Measurements from ENCODE around the gene CANX.

DNA sequence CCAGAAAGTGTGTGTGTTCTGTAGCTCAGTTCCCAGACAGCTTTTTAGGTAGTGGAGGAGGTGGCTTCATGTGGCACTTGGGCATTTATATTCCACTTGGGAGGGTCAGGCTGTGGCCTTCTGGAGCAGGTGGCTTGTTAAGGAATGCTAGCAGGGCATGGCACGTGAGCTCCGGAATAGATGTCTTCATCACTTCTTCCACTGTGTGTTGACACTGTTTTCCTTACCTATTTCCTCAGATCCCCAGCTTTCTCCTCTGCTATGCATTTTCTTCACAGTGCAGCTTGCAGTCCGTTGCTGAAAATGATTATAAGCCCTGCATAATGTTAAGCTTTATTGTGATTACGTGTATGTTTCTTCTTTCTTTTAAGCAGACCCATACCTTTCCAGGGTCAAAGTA lies 30.5 kb downstream of the CANX start:
- TF ChIP-seq CTCF (IDR thresholded peaks at IDR 0.05) = no peak
- TF ChIP-seq RCOR1 (IDR thresholded peaks at IDR 0.05; ENCODE audit: low read depth, low read length) = no peak
- no peak for TF ChIP-seq SREBF2 (IDR thresholded peaks at IDR 0.05)
- TF ChIP-seq POLR2A (IDR thresholded peaks at IDR 0.05; ENCODE audit: low read length) = no peak
- no peak for TF ChIP-seq SMC3 (IDR thresholded peaks at IDR 0.05)
- TF ChIP-seq BHLHE40 (IDR thresholded peaks at IDR 0.05; ENCODE audit: low read depth, low read length) = no peak
- TF ChIP-seq, protein P1, sequence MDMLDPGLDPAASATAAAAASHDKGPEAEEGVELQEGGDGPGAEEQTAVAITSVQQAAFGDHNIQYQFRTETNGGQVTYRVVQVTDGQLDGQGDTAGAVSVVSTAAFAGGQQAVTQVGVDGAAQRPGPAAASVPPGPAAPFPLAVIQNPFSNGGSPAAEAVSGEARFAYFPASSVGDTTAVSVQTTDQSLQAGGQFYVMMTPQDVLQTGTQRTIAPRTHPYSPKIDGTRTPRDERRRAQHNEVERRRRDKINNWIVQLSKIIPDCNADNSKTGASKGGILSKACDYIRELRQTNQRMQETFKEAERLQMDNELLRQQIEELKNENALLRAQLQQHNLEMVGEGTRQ (IDR thresholded peaks at IDR 0.05) = no peak
- TF ChIP-seq POLR2AphosphoS2 (conservative IDR thresholded peaks at IDR 0.05; ENCODE audit: low read length) = no peak
- TF ChIP-seq MAFK (IDR thresholded peaks at IDR 0.05; ENCODE audit: partially characterized antibody) = no peak
- no peak for TF ChIP-seq KDM1A (IDR thresholded peaks at IDR 0.05; ENCODE audit: low read depth)
- no peak for TF ChIP-seq EP300 (IDR thresholded peaks at IDR 0.05)
- no peak for TF ChIP-seq GATA3 (IDR thresholded peaks at IDR 0.05; ENCODE audit: borderline replicate concordance)
- TF ChIP-seq, protein P2, sequence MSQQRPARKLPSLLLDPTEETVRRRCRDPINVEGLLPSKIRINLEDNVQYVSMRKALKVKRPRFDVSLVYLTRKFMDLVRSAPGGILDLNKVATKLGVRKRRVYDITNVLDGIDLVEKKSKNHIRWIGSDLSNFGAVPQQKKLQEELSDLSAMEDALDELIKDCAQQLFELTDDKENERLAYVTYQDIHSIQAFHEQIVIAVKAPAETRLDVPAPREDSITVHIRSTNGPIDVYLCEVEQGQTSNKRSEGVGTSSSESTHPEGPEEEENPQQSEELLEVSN (IDR thresholded peaks at IDR 0.05; ENCODE audit: borderline replicate concordance, low read depth) = no peak
